NCI-H446 treated with DMSO at 0.1 percent for 48 hours (cell line): ENCODE measurements around the gene UCMA.

Experiments
- DNase-seq: peaks from one replicate; lab custom pipeline; 2025; lab: John Stamatoyannopoulos, UW

Gene UCMA

GRCh38 chr10:13233358-13233757 lies 816 bp downstream of the UCMA start:
- no peak for DNase-seq

DNA sequence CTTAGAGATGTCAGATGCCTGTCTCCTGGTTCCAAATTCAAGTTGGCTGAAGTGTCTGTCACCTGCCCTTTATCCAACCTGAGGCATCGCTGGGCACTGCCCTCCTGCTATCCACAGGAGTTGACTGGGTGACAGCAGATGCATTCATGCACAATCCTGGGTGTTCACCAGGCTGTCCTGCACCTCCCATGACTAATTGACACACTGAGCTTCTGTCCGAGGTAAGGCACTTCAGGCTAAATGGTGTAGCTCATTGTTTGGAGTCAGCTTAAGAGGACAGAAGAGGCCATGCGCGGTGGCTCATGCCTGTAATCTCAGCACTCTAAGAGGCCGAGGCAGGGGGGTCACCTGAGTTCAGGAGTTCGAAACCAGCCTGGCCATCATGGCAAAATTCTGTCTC lies 2.4 kb downstream of the UCMA start:
- no peak for DNase-seq

DNA sequence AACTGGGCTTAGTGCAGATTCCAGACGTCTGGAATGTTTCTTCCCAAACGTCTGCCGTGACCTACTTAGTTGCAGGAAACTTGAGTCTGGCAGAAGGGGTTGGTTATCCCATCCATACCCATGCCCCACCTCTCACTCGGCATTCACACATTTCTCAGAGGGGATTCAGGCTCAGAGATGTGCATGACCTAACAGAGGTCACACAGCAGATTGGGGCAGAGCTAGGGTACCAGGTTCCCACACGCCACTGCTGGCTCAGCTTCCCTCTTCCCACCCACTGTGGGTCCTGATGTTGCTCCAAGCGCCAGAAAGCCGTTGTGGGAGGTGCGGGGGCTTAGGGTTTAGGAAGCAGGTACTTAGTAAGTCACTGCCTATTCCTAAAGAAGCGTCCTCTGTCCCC lies 3.0 kb downstream of the UCMA start:
- DNase-seq, result no peak

- DNase-seq, result no peak
These were observed 7.1 kb downstream of the UCMA start for GRCh38 chr10:13227031-13227430.

DNA sequence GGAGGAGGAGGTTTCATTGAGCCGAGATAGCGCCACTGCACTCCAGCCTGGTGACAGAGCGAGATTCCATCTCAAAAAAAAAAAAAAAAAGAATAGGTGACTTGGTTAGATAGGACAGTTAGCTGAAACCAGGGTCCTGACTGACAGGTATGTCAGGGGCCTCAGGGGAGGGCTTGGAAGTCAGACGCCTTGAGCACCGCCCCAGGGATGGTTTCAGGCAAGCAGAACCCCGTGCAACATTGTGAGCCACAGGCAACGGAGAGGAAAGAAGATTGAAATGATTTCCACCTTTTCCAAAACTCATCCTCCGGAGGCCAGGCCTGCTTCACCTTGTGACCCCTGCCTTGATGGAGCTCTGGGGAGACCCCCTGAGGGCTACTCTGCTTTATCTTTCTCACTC lies 8.6 kb downstream of the UCMA start:
- DNase-seq, result no peak

- DNase-seq, result no peak
These were observed 9.8 kb downstream of the UCMA start for GRCh38 chr10:13224210-13224995.

DNA sequence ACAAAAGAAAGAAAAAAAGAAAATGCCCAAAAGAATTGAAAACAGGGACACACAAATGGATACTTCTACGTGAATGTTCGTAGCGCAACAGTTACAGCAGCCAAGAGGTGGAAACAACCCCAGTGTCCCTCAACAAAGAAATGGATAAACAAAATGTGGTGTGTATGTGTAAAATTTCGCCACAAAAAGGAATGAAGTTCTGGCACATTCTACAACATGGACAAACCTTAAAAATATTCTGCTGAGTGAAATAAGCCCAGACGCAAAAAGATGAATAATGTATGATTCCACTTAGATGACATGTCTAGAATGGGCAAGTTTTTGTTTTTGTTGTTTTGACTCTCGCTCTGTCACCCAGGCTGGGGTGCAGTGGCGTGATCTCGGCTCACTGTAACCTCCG lies 10.9 kb downstream of the UCMA start:
- DNase-seq, result no peak

- no peak for DNase-seq
These were observed 11.6 kb downstream of the UCMA start for GRCh38 chr10:13222566-13222965.

DNA sequence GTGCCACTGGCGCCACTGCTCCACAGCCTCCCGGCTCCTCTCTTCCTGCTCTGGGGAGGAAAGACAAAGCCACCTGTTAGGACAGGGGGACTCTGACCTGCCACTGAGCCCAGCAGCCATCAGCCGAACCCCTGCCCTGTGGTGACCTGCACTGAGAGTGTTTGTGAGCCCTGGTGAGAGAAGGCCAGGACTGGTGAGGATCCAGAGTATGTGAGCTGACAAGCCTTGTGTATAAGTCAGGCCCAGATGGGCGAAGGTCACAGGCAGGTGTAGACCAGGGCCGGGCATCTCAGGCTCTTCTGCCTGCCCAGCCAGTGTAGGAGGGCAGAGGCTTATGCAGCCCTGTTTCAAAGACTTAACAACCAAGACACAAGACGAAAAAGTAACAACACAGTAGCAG lies 12.0 kb downstream of the UCMA start:
- DNase-seq, result no peak

DNA sequence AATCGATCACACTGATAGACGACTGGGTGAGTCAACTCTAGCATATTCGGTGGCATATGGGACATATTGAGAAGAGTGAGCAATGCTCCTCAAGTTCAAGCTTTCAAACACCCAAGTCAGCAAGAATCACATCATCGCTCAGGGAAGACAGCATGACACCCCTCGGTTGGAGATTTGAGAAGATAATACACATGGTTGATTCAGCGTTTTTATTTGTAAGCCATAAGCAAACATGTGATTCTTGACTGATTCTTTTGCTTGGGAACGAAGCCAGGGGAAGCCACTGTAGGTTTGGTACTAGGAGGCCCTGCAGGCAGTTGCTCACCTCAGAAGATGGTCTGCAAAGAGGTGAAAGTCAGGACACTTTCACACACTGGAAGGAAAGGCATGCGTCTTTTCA lies 12.6 kb downstream of the UCMA start:
- no peak for DNase-seq

DNA sequence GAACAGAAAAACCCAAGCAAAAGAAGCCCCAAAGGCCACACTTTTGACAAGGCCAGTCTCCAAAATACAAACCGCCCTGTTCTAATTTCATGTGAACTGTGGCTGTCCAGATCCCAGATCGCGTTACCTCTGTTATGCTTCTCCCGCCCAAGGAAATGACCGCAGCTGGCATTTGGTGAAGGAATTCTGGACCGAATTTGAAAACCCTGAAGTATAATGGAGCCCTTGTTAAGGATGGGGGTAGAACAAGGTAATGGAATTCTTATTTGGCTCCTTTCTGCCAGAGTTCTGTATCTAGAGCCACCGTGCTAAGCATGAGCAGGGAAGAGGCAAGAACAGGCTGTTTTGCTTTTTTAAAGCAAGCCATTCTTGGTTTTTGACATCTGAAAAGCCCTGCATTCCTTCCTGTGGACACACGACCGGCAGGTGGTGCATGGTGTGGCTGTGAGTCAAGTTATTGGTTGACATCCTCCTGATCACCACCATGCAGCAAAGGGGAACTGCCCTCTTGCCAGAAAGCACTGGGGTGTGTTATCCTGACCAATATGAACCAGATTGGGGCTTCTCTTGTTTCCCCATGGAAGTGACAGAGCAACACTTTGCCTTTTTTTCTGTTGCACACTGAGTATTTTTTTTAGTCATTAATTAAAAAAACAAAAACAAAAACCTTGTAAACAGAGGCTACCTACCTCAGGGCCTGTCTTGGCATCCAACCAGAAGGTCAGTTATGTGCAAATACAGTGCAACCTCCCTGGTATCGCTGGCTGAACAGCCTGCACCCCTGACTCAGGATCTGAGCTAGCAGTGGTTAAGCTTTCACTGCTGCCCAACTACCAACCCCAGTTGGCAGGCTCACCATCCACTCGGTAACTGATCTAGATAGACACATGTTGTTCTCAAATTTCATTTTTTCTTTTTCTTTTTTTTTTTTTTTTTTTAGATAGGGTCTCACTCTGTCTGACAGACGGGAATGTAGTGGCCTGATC lies 14.2 kb downstream of the UCMA start:
- no peak for DNase-seq

GRCh38 chr10:13218878-13219277 lies 15.3 kb downstream of the UCMA start:
- no peak for DNase-seq

DNA sequence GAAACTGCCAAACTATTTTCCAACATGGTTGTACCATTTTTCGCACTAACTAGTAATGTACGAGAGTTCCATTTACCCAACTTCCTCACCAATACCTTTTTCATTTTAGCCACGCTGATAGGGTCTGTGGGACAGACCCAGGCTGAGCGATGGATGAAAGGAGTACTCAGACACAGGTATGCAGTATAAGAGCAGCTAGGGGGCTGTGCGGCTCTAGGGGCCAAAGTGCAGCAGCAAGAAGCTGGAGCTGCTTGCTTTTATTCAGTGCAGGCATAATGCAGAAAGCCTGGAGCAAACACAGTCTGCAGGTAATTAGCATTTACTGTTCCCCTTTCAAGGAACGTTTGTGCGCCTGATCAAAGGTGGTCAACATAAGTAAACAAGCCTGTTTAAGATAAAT lies 21.0 kb downstream of the UCMA start:
- DNase-seq, result no peak

GRCh38 chr10:13206546-13207443 lies 27.4 kb downstream of the UCMA start:
- no peak for DNase-seq

DNA sequence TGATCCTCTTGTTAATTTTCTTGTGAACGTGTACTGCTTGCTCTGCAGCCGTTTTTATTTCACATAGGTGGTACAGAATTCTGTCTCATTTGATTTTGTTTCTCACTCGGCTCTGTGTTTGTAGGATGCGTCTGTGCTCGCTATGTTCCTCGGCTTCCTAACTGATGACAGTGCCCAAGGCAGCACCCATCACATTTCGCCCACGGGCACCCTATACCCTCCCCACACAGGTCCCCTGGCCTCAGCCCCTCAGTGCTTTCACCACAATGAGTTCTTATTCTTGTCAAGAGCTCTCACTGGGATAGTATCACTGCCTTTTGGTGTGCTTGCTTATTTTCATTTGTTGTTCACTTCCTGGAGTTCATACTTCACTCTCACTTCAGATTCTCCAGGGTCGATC lies 28.1 kb downstream of the UCMA start:
- no peak for DNase-seq

GRCh38 chr10:13201132-13201531 lies 33.0 kb downstream of the UCMA start:
- no peak for DNase-seq

DNA sequence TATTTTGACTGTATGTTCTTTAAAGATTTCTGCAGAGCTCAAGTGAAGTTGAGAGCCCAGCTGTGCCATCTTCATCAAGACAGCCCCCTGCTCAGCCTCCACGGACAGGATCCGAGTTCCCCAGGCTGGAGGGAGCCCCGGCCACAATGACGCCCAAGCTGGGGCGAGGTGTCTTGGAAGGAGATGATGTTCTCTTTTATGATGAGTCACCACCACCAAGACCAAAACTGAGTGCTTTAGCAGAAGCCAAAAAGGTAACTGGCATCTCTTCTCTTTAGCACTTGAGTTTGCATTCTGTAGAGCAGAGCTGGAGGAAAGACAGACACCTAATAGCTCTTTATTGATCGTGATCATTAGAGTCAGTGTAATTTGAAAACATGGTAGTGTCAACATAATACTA lies 39.2 kb downstream of the UCMA start:
- DNase-seq, result no peak

GRCh38 chr10:13193637-13194036 lies 40.5 kb downstream of the UCMA start:
- no peak for DNase-seq

DNA sequence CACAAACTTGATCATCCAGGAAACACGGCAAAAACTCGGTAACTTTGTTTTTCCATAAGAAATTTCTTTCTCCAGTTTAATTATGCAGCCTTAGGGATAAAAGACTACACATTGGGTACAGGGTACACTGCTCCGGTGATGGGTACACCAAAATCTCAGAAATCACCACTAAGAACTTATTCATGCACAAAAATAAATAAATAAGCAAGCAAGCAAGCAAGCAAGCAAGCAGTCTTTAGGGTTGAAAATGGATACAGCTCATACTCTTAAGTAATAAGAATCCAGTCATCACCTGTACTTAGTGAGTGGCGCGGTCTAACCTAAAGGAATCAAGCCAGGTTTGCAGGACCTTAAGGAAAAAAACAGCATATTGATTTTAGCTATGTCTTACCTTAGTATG lies 42.8 kb downstream of the UCMA start:
- no peak for DNase-seq

DNA sequence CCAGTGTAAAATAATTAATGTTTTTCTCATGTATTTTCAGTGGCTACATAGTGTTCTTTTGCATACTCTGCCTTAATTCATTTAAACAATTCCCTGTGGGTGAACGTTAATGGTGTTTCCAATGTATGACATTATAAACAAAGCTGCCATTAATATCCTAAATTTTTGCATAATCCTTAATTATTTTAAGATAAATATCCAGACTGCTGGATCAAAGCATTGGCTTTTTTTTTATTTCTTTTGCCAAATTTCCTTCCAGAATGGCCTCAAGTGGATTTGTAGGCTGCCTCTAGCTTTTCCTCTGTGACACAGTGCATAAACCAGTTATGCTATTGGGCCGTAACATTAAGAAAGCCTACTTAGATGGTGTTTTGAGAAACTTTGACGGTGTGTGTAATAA lies 43.4 kb downstream of the UCMA start:
- DNase-seq, result no peak

- no peak for DNase-seq
These were observed 44.2 kb downstream of the UCMA start for GRCh38 chr10:13189961-13190360.

- no peak for DNase-seq
These were observed 45.6 kb downstream of the UCMA start for GRCh38 chr10:13188593-13188992.
